Activated CD8-positive, alpha-beta memory T cell treated with anti-CD3 and anti-CD28 coated beads, Interleukin-2, amount 10 ng/mL, durations not matched to agents 7 days and 5 days (primary cell): ENCODE results near the gene LPP. TPM values are rescaled to one million over a fixed set of nuclear protein-coding genes. Genes with fewer than 3 reads are reported as not detected.

Source experiments
- ATAC-seq: fragments of 150-1000 bp; cut with Tn5 transposase; one replicate; pipeline ENCODE4 v1.10.0; 2021; ENCODE audit warnings: moderate library complexity
- CTCF ChIA-PET: fragments of 350-600 bp; sonication (Branson Sonifier 250); formaldehyde crosslinking; loops from one replicate; lab custom pipeline; 2021; ENCODE audit warnings: antibody characterized with exemption; lab: Charles Lee
- DNase-seq: peaks from one replicate; pipeline ENCODE4 v3.0.0-alpha.2; 2020
- H3K27ac Mint-ChIP-seq: one replicate; pipeline ENCODE4 v1.8.0; 2021; ENCODE audit warnings: mild to moderate bottlenecking, mixed read lengths
- H3K27me3 Mint-ChIP-seq: one replicate; pipeline ENCODE4 v1.8.0; 2021; ENCODE audit warnings: mixed read lengths
- H3K36me3 Mint-ChIP-seq: one replicate; pipeline ENCODE4 v1.8.0; 2021; ENCODE audit warnings: mild to moderate bottlenecking, mixed read lengths
- H3K4me1 Mint-ChIP-seq: one replicate; pipeline ENCODE4 v1.8.0; 2021; ENCODE audit warnings: mixed read lengths
- H3K4me3 Mint-ChIP-seq: one replicate; pipeline ENCODE4 v1.8.0; 2021; ENCODE audit warnings: mild to moderate bottlenecking, moderate library complexity, mixed read lengths
- H3K9me3 Mint-ChIP-seq: one replicate; pipeline ENCODE4 v1.8.0; 2022; ENCODE audit warnings: low read depth, mixed read lengths
- total RNA-seq, 2 experiments: library from RNA; stranded (reverse); gene quantifications; one replicate each; pipeline ENCODE4 v1.2.3, GENCODE V29; 2021

The LPP gene
- total RNA-seq, 2 experiments from 2014 or later, result 23.6 to 57.1 TPM

GRCh38 chr3:188756241-188756640 is 602.3 kb downstream of the LPP start:
- Mint-ChIP-seq H3K4me1 (peaks cover 14% of the 10 kb centered on the region), H3K27ac (no peak overlapping the region), H3K36me3 (peaks cover 1% of the 10 kb centered on the region), H3K4me3 (no peak overlapping the region), H3K9me3 (no peaks in the 10 kb centered on the region), H3K27me3 (no peaks in the 10 kb centered on the region)
- DNase-seq (no peak), ATAC-seq (no peak)
- CTCF ChIA-PET, result interaction anchor here (0.9 kb wide), 1 partner anchor 10 kb away, joined by 3 read pairs; no protein-coding TSS in a partner anchor

GRCh38 chr3:188759336-188760005 is 605.5 kb downstream of the LPP start:
- peaks cover 1% of the 10 kb centered on the region for H3K36me3 Mint-ChIP-seq
- no peak overlapping the region for H3K27ac Mint-ChIP-seq
- H3K4me3 Mint-ChIP-seq, result no peak overlapping the region
- no peaks in the 10 kb centered on the region for H3K4me1 Mint-ChIP-seq
- no peaks in the 10 kb centered on the region for H3K27me3 Mint-ChIP-seq
- H3K9me3 Mint-ChIP-seq, result no peaks in the 10 kb centered on the region
- CTCF ChIA-PET, result no interaction called here
- DNase-seq (no peak), ATAC-seq (no peak)

- CTCF ChIA-PET, result interaction anchor here (1.9 kb wide), 1 partner anchor 1020 kb away, joined by 5 read pairs; no protein-coding TSS in a partner anchor
- no peaks in the 10 kb centered on the region for H3K9me3 Mint-ChIP-seq
- no peaks in the 10 kb centered on the region for H3K4me1 Mint-ChIP-seq
- ATAC-seq, result no peak
- H3K36me3 Mint-ChIP-seq, result peaks cover 1% of the 10 kb centered on the region
- H3K4me3 Mint-ChIP-seq, result no peak overlapping the region
- DNase-seq, result no peak
- no peak overlapping the region for H3K27ac Mint-ChIP-seq
- no peaks in the 10 kb centered on the region for H3K27me3 Mint-ChIP-seq
Observed at GRCh38 chr3:188760408-188760807, 606.5 kb downstream of the LPP start.

- Mint-ChIP-seq H3K27me3 (no peaks in the 10 kb centered on the region), H3K27ac (no peak overlapping the region), H3K36me3 (no peaks in the 10 kb centered on the region), H3K4me1 (no peaks in the 10 kb centered on the region), H3K4me3 (no peak overlapping the region), H3K9me3 (no peaks in the 10 kb centered on the region)
- ATAC-seq (no peak), DNase-seq (no peak)
- CTCF ChIA-PET, result interaction anchor here (1.9 kb wide), 1 partner anchor 1021 kb away, joined by 5 read pairs; no protein-coding TSS in a partner anchor
Observed at GRCh38 chr3:188761439-188761838, 607.5 kb downstream of the LPP start.

GRCh38 chr3:188761964-188762363 is 608.0 kb downstream of the LPP start:
- H3K27me3 Mint-ChIP-seq, result no peaks in the 10 kb centered on the region
- no peaks in the 10 kb centered on the region for H3K36me3 Mint-ChIP-seq
- no peak for ATAC-seq
- H3K9me3 Mint-ChIP-seq, result no peaks in the 10 kb centered on the region
- H3K27ac Mint-ChIP-seq, result no peak overlapping the region
- no peaks in the 10 kb centered on the region for H3K4me1 Mint-ChIP-seq
- CTCF ChIA-PET, result interaction anchor here (1.9 kb wide), 1 partner anchor 1022 kb away, joined by 5 read pairs; no protein-coding TSS in a partner anchor
- no peak for DNase-seq
- no peak overlapping the region for H3K4me3 Mint-ChIP-seq

GRCh38 chr3:188764609-188765008 is 610.7 kb downstream of the LPP start:
- ATAC-seq (no peak), DNase-seq (no peak)
- no peaks in the 10 kb centered on the region for H3K36me3 Mint-ChIP-seq
- CTCF ChIA-PET, result no interaction called here
- H3K4me1 Mint-ChIP-seq, result no peaks in the 10 kb centered on the region
- H3K27me3 Mint-ChIP-seq, result no peaks in the 10 kb centered on the region
- no peak overlapping the region for H3K27ac Mint-ChIP-seq
- H3K9me3 Mint-ChIP-seq, result no peaks in the 10 kb centered on the region
- H3K4me3 Mint-ChIP-seq, result no peak overlapping the region

- ATAC-seq (no peak), DNase-seq (no peak)
- H3K4me1 Mint-ChIP-seq, result no peaks in the 10 kb centered on the region
- no peaks in the 10 kb centered on the region for H3K27me3 Mint-ChIP-seq
- peaks cover 3% of the 10 kb centered on the region for H3K36me3 Mint-ChIP-seq
- CTCF ChIA-PET, result interaction anchor here (0.7 to 0.9 kb wide), 2 partner anchors 1029 kb away, joined by 3 read pairs; no protein-coding TSS in a partner anchor
- H3K27ac Mint-ChIP-seq, result no peak overlapping the region
- no peaks in the 10 kb centered on the region for H3K9me3 Mint-ChIP-seq
- no peak overlapping the region for H3K4me3 Mint-ChIP-seq
Observed at GRCh38 chr3:188769831-188770230, 615.9 kb downstream of the LPP start.

GRCh38 chr3:188772886-188773285 is 618.9 kb downstream of the LPP start:
- ATAC-seq (no peak), DNase-seq (no peak)
- Mint-ChIP-seq H3K36me3 (peaks cover 3% of the 10 kb centered on the region), H3K9me3 (no peaks in the 10 kb centered on the region), H3K4me3 (no peak overlapping the region), H3K4me1 (no peaks in the 10 kb centered on the region), H3K27ac (no peak overlapping the region), H3K27me3 (no peaks in the 10 kb centered on the region)
- CTCF ChIA-PET, result no interaction called here

GRCh38 chr3:188775412-188775811 is 621.5 kb downstream of the LPP start:
- H3K9me3 Mint-ChIP-seq, result no peaks in the 10 kb centered on the region
- no peak overlapping the region for H3K4me3 Mint-ChIP-seq
- no peak overlapping the region for H3K27ac Mint-ChIP-seq
- no peaks in the 10 kb centered on the region for H3K27me3 Mint-ChIP-seq
- peaks cover 4% of the 10 kb centered on the region for H3K36me3 Mint-ChIP-seq
- CTCF ChIA-PET, result no interaction called here
- no peak for DNase-seq
- no peak for ATAC-seq
- no peaks in the 10 kb centered on the region for H3K4me1 Mint-ChIP-seq

- H3K27me3 Mint-ChIP-seq, result no peaks in the 10 kb centered on the region
- DNase-seq (no peak), ATAC-seq (no peak)
- no peaks in the 10 kb centered on the region for H3K4me1 Mint-ChIP-seq
- H3K9me3 Mint-ChIP-seq, result no peaks in the 10 kb centered on the region
- H3K4me3 Mint-ChIP-seq, result no peak overlapping the region
- peaks cover 5% of the 10 kb centered on the region for H3K36me3 Mint-ChIP-seq
- CTCF ChIA-PET, result no interaction called here
- H3K27ac Mint-ChIP-seq, result no peak overlapping the region
Observed at GRCh38 chr3:188776447-188776846, 622.5 kb downstream of the LPP start.

- no peaks in the 10 kb centered on the region for H3K9me3 Mint-ChIP-seq
- DNase-seq (no peak), ATAC-seq (no peak)
- no peaks in the 10 kb centered on the region for H3K27me3 Mint-ChIP-seq
- no peak overlapping the region for H3K4me3 Mint-ChIP-seq
- peaks cover 9% of the 10 kb centered on the region for H3K4me1 Mint-ChIP-seq
- CTCF ChIA-PET, result no interaction called here
- peaks cover 4% of the 10 kb centered on the region for H3K36me3 Mint-ChIP-seq
- H3K27ac Mint-ChIP-seq, result no peak overlapping the region
Observed at GRCh38 chr3:188778091-188778852, 624.3 kb downstream of the LPP start.

GRCh38 chr3:188779281-188779980 is 625.5 kb downstream of the LPP start:
- no peak for DNase-seq
- H3K27ac Mint-ChIP-seq, result no peak overlapping the region
- H3K27me3 Mint-ChIP-seq, result no peaks in the 10 kb centered on the region
- ATAC-seq, result no peak
- CTCF ChIA-PET, result interaction anchor here (0.7 kb wide), 1 partner anchor 872 kb away, joined by 3 read pairs; no protein-coding TSS in a partner anchor
- no peak overlapping the region for H3K4me3 Mint-ChIP-seq
- peaks cover 10% of the 10 kb centered on the region for H3K4me1 Mint-ChIP-seq
- peaks cover 4% of the 10 kb centered on the region for H3K36me3 Mint-ChIP-seq
- no peaks in the 10 kb centered on the region for H3K9me3 Mint-ChIP-seq
